Smooth muscle cell of the pulmonary artery (primary cell): Measurements from ENCODE around the gene MPG. TPM values are rescaled to one million over a fixed set of nuclear protein-coding genes. Genes with fewer than 3 reads are reported as not detected.

ENCODE experiments used
- total RNA-seq: library from RNA; depleted of rRNA; stranded (reverse); fragments of >200 nt; gene quantifications from 2 replicates; pipeline ENCODE4 v1.2.3, GENCODE V29; 2014

MPG gene
- 130 and 148 TPM in 2 replicates for total RNA-seq

GRCh38 chr16:77807-78443, at the start of gene MPG:
TSS of gene MPG (plus strand) at chr16:78225. CDS start at chr16:78310, 85 bp downstream.

DNA sequence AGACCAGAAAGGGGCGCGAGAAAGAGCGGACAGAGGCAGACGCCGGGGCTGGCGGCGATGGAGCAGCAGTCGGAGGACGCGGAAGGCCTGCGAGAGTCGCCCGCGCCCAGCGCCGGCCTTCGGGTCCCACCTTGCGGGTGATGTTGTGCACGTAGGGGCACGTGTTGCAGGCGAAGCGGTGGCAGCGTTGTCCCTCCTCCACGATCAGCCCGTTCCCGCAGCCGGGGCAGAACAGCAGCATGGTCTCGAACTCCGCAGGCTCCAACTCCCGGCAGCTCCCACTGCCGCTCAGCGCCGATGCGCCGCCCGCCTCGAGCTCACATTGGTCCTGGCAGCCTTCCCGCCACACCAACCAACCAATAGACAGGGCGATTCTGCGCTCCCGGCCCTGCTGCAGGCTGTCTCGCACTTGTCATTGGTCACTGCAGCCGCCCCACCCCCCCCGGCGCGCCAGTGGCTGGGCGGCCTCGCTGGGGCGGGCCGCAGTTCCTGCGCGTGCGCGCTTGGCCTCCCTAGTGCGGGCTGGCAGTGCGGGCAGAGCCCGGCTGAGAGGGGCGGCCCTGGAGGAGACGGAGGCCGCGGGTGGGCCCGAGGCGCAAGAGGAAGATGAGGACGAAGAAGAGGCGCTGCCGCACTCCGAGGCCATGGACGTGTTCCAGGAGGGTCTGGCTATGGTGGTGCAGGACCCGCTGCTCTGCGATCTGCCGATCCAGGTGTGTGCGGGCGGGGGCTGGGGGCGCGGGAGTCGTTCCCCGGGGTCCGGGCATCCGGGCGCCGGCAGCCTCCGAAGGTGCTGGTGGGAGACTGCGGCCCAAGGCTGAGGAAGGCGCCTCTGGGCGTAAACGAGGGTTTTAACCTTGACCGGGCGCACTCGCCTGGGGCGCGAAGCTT, 24.4 kb upstream of the MPG start, which contains the start of the genes POLR3K and SNRNP25:
Gene POLR3K (minus strand): TSS at position 263 of the 891 bp plus-strand sequence. CDS start 22 bp downstream, at position 241.
Gene SNRNP25 (plus strand): TSS at position 483 of the 891 bp plus-strand sequence. CDS start 189 bp downstream, at position 672.

DNA sequence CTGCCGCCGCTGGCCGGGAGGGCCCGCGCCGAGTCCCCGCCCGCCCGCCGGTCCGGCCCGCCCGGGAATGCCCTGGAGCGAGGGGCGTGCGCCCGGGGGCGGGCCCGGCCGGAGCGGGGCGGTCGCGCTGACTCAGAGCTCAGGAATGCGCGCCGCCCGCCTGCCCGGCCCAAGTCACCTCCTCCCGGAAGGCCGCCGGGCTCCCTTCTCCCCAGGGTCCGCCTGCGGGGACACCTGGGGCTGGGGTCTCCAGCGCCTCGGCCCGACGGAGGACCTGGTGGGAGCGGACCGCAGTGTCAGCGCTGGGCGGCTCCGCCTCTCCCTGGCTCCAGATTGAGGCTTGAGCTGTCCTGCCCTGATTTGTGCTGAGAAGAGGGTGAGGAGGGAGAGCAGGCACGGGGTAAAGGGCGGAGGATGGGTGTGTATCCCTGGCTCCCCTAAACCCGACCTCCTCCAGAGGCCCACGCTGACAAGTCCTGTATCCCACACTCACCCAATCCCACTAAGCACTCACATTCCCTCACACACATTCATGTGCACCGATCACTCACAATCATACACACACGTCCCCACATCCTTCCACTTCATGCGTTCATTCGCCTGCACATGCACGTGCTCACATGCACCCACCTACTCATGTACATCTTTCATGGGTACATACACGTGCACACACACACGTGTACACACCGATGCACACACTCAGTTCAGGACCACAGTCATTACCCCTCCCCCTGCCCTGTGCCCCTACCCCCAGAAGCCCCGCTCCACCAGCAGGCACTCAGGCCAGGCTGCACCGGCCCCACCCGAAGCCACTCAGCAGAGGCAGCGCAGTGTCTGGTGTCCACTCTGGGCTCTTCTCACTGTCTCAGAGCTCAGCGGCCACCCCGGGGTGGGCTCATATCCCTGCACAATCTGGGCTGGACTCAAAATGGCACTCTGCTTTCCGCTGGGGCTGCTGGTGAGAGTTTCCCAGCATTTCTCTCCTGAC, 5.2 kb upstream of the MPG start, which contains the start of gene RHBDF1:
Gene RHBDF1 (minus strand): TSS at position 71 of the 988 bp plus-strand sequence. CDS start 7,616 bp downstream, outside the sequence.

Other genes starting within 250 kb of the MPG start
- 2.3 and 4.3 TPM in 2 replicates for gene POLR3K, start 24.6 kb upstream of the MPG start, total RNA-seq
- gene SNRNP25, start 24.4 kb upstream of the MPG start, total RNA-seq = 13.2 and 13.9 TPM in 2 replicates
- 67.0 and 69.4 TPM in 2 replicates for gene RHBDF1, start 5.6 kb upstream of the MPG start, total RNA-seq
- gene NPRL3, start 60.4 kb downstream of the MPG start, total RNA-seq = 13.4 and 18.5 TPM in 2 replicates
- not detected in 2 replicates for gene HBZ, start 74.4 kb downstream of the MPG start, total RNA-seq
- not detected in 2 replicates for gene HBM, start 87.8 kb downstream of the MPG start, total RNA-seq
- gene HBA2, start 94.7 kb downstream of the MPG start, total RNA-seq = not detected in 2 replicates
- gene HBA1, start 98.5 kb downstream of the MPG start, total RNA-seq = not detected in 2 replicates
- gene HBQ1, start 102.2 kb downstream of the MPG start, total RNA-seq = not detected in 2 replicates
- gene LUC7L, start 151.2 kb downstream of the MPG start, total RNA-seq = 25.8 and 31.5 TPM in 2 replicates
- gene FAM234A, start 156.6 kb downstream of the MPG start, total RNA-seq = 171 and 191 TPM in 2 replicates
- gene RGS11, start 197.7 kb downstream of the MPG start, total RNA-seq = 4.0 and 6.3 TPM in 2 replicates
- 1.1 and 1.4 TPM in 2 replicates for gene ARHGDIG, start 202.4 kb downstream of the MPG start, total RNA-seq
- gene PDIA2, start 204.9 kb downstream of the MPG start, total RNA-seq = 1.6 and 1.7 TPM in 2 replicates